Esophagus muscularis mucosa (tissue), 4 donors: ENCODE measurements around the gene NMUR1. TPM values are rescaled to one million over a fixed set of nuclear protein-coding genes. Genes with fewer than 3 reads are reported as not detected.
A peak's percentile ranks its signal among the peaks of the same experiment; 100 is the strongest.

Source experiments
- DNase-seq: peaks from one replicate; pipeline ENCODE4 v3.0.0-alpha.2; 2017; ENCODE audit errors: extremely low spot score
- H3K27ac ChIP-seq, 4 donors: fragments of 200-600 bp; sonication (generic); replicated peaks in 1 of 4; 1 replicate in 3 of 4; 2 replicates in 1 of 4; pipeline ENCODE4 v1.5.1; 2016 to 2019; ENCODE audit warnings: mild to moderate bottlenecking in 1 of 4
- H3K27me3 ChIP-seq, 4 donors: fragments of 200-600 bp; sonication (generic); one replicate each; pipeline versions ENCODE4 v1.5.1 to v1.6.0; 2016 to 2019
- H3K36me3 ChIP-seq, 4 donors: fragments of 200-600 bp; sonication (generic); one replicate each; pipeline ENCODE4 v1.5.1; 2016 to 2019
- H3K4me1 ChIP-seq, 4 donors: fragments of 200-600 bp; sonication (generic); one replicate each; pipeline ENCODE4 v1.5.1; 2016 to 2019
- H3K4me3 ChIP-seq, 4 donors: fragments of 200-600 bp; sonication (generic); 1 replicate in 2 of 4; 2 replicates in 2 of 4; pipeline ENCODE4 v1.5.1; 2016 to 2019; ENCODE audit warnings: mild to moderate bottlenecking in 4 of 4, moderate library complexity in 1 of 4
- H3K9me3 ChIP-seq, 4 donors: fragments of 200-600 bp; sonication (generic); 1 replicate in 3 of 4; 2 replicates in 1 of 4; pipeline ENCODE4 v1.5.1; 2016 to 2019
- EP300 ChIP-seq: sonication (generic); formaldehyde crosslinking; IDR thresholded peaks from one replicate; pipeline ENCODE4 v1.6.1; 2017; ENCODE audit warnings: antibody characterized with exemption
- POLR2A ChIP-seq: fragments of 450-650 bp; IDR thresholded peaks from one replicate; pipeline ENCODE4 v1.6.1; 2017; ENCODE audit warnings: antibody characterized with exemption, moderate library complexity, mild to moderate bottlenecking, low read depth
- POLR2AphosphoS5 ChIP-seq, 2 donors: sonication (generic); formaldehyde crosslinking; IDR thresholded peaks; one replicate each; pipeline ENCODE4 v1.6.1; 2017; ENCODE audit warnings: antibody characterized with exemption in 2 of 2
- WGBS: methylation state at CpG from one replicate; pipeline ENCODE4 v1.1.5; 2018; 5-methylcytosine and 5-hydroxymethylcytosine counted together
- intact Hi-C: fragments of 100-400 bp; cut with DNase I; formaldehyde crosslinking; loops from one replicate; pipeline ENCODE4 v1.15.1; 2023
- total RNA-seq, 4 donors: library from RNA; depleted of rRNA; stranded (reverse); fragments of >200 nt; gene quantifications; one replicate each; pipeline versions ENCODE4 v1.1.0 to v1.2.1, GENCODE V29; 2016
- TF ChIP-seq, protein P1 (sequence below), 3 experiments: fragments of 200-600 bp in 2 of 3; fragments of 450-650 bp in 1 of 3; sonication (generic) in 2 of 3; IDR thresholded peaks; one replicate each; pipeline ENCODE4 v1.5.1; 2017 to 2019; ENCODE audit warnings: antibody characterized with exemption in 3 of 3, mild to moderate bottlenecking in 2 of 3, moderate library complexity in 1 of 3

The NMUR1 gene
- total RNA-seq, 4 donors from 2014 or later = 1.2 to 5.4 (median 2.5) TPM

GRCh38 chr2:231482806-231483391 is 47.3 kb downstream of the NMUR1 start:
- no peaks in the 10 kb centered on the region for H3K36me3 ChIP-seq
- no peak for TF ChIP-seq EP300
- TF ChIP-seq POLR2AphosphoS5 (IDR thresholded peaks at IDR 0.05) = peak; percentile 30 to 47
- TF ChIP-seq, protein P1, sequence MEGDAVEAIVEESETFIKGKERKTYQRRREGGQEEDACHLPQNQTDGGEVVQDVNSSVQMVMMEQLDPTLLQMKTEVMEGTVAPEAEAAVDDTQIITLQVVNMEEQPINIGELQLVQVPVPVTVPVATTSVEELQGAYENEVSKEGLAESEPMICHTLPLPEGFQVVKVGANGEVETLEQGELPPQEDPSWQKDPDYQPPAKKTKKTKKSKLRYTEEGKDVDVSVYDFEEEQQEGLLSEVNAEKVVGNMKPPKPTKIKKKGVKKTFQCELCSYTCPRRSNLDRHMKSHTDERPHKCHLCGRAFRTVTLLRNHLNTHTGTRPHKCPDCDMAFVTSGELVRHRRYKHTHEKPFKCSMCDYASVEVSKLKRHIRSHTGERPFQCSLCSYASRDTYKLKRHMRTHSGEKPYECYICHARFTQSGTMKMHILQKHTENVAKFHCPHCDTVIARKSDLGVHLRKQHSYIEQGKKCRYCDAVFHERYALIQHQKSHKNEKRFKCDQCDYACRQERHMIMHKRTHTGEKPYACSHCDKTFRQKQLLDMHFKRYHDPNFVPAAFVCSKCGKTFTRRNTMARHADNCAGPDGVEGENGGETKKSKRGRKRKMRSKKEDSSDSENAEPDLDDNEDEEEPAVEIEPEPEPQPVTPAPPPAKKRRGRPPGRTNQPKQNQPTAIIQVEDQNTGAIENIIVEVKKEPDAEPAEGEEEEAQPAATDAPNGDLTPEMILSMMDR (IDR thresholded peaks at IDR 0.05) = peak in 2 of 3 experiments; percentile 77 to 79
- no peak for TF ChIP-seq POLR2A
- 53% methylated on average over 8 of the region's 36 CpGs for WGBS
- intact Hi-C loops = loop anchor here (2.0 to 10.0 kb wide), 2 partner anchors 74 to 232 kb away; no protein-coding TSS in a partner anchor
- H3K4me3 ChIP-seq = peak overlapping the region; percentile 49 to 58 (median 53)
- peak overlapping the region; percentile 68 to 78 (median 72) for H3K27ac ChIP-seq
- no peaks in the 10 kb centered on the region for H3K9me3 ChIP-seq
- peaks cover 0 to 23% (median 18%) of the 10 kb centered on the region in 4 donors for H3K4me1 ChIP-seq
- H3K27me3 ChIP-seq = no peaks in the 10 kb centered on the region
- DNase-seq = peak; percentile 94

- 81% methylated on average over 3 of the region's 3 CpGs for WGBS
- no peaks in the 10 kb centered on the region for H3K9me3 ChIP-seq
- DNase-seq = no peak
- TF ChIP-seq, protein P1 (IDR thresholded peaks at IDR 0.05) = no peak
- TF ChIP-seq EP300 = no peak
- TF ChIP-seq POLR2A = no peak
- no peak for TF ChIP-seq POLR2AphosphoS5 (IDR thresholded peaks at IDR 0.05)
- no peak overlapping the region for H3K4me3 ChIP-seq
- H3K4me1 ChIP-seq = peaks cover 0 to 23% (median 18%) of the 10 kb centered on the region in 4 donors
- H3K27me3 ChIP-seq = no peaks in the 10 kb centered on the region
- H3K36me3 ChIP-seq = no peaks in the 10 kb centered on the region
- intact Hi-C loops = loop anchor here (10.0 kb wide), 1 partner anchor 234 kb away; no protein-coding TSS in a partner anchor
- H3K27ac ChIP-seq = no peak overlapping the region
These were observed 49.5 kb downstream of the NMUR1 start for GRCh38 chr2:231480781-231481180.

GRCh38 chr2:231479455-231479854 is 50.8 kb downstream of the NMUR1 start:
- H3K36me3 ChIP-seq = peaks cover 0 to 4% (median 0%) of the 10 kb centered on the region in 4 donors
- TF ChIP-seq, protein P1 (IDR thresholded peaks at IDR 0.05) = no peak
- TF ChIP-seq EP300 = no peak
- TF ChIP-seq POLR2A = no peak
- TF ChIP-seq POLR2AphosphoS5 (IDR thresholded peaks at IDR 0.05) = no peak
- no peaks in the 10 kb centered on the region for H3K9me3 ChIP-seq
- no peak overlapping the region for H3K27ac ChIP-seq
- intact Hi-C loops = no loop called here
- no peak for DNase-seq
- no peaks in the 10 kb centered on the region for H3K27me3 ChIP-seq
- peaks cover 0 to 23% (median 18%) of the 10 kb centered on the region in 4 donors for H3K4me1 ChIP-seq
- 92% methylated on average over 9 of the region's 9 CpGs for WGBS
- H3K4me3 ChIP-seq = no peak overlapping the region

GRCh38 chr2:231476920-231477319 is 53.3 kb downstream of the NMUR1 start:
- intact Hi-C loops = no loop called here
- no peak for DNase-seq
- no peak overlapping the region for H3K4me3 ChIP-seq
- H3K4me1 ChIP-seq = peaks cover 0 to 2% (median under 1%) of the 10 kb centered on the region in 4 donors
- H3K36me3 ChIP-seq = peaks cover 0 to 4% (median 0%) of the 10 kb centered on the region in 4 donors
- H3K9me3 ChIP-seq = no peaks in the 10 kb centered on the region
- WGBS = 75% methylated on average over 3 of the region's 3 CpGs
- no peaks in the 10 kb centered on the region for H3K27me3 ChIP-seq
- H3K27ac ChIP-seq = no peak overlapping the region
- TF ChIP-seq POLR2A (no peak), POLR2AphosphoS5 (IDR thresholded peaks at IDR 0.05) (no peak), EP300 (no peak)
- TF ChIP-seq, protein P1 (IDR thresholded peaks at IDR 0.05) = no peak
